ENCODE results near the gene GLB1L3.

DNA sequence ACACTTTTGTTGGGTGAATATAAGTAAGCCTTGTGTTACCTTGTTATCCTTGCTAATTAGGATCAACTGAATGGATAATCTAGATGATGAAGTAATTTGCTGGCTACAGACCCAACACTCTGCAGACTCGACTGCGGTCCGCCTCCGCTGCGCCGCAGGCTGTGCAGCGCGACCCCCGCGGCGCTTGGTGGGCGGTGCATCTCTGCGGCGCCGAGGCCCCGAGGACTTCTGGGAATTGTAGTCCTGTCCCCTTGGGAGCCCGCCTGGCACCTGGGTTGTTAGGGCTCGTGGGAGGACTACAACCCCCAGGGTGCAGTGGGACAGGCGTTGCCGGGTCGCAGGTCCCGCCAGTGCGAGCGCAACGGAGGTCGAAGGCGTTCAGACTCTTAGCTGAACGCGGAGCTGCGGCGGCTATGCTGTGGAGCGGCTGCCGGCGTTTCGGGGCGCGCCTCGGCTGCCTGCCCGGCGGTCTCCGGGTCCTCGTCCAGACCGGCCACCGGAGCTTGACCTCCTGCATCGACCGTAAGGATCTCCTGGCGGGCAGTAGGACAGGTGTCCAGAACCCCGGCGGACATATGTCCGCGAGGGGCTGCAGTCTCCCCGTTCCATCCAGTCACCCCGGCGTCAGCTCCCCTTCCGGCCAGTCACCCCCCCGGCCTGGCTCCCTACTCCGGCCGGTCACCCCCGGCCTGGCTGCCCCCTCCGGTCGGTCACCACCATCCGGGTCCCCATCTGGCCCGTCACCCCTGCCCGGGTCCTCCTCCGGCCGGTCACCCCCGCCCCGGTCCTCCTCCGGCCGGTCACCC, 22.8 kb upstream of the GLB1L3 start, which contains the start of the genes ACAD8 and THYN1:
- TF ChIP-seq, protein P1, sequence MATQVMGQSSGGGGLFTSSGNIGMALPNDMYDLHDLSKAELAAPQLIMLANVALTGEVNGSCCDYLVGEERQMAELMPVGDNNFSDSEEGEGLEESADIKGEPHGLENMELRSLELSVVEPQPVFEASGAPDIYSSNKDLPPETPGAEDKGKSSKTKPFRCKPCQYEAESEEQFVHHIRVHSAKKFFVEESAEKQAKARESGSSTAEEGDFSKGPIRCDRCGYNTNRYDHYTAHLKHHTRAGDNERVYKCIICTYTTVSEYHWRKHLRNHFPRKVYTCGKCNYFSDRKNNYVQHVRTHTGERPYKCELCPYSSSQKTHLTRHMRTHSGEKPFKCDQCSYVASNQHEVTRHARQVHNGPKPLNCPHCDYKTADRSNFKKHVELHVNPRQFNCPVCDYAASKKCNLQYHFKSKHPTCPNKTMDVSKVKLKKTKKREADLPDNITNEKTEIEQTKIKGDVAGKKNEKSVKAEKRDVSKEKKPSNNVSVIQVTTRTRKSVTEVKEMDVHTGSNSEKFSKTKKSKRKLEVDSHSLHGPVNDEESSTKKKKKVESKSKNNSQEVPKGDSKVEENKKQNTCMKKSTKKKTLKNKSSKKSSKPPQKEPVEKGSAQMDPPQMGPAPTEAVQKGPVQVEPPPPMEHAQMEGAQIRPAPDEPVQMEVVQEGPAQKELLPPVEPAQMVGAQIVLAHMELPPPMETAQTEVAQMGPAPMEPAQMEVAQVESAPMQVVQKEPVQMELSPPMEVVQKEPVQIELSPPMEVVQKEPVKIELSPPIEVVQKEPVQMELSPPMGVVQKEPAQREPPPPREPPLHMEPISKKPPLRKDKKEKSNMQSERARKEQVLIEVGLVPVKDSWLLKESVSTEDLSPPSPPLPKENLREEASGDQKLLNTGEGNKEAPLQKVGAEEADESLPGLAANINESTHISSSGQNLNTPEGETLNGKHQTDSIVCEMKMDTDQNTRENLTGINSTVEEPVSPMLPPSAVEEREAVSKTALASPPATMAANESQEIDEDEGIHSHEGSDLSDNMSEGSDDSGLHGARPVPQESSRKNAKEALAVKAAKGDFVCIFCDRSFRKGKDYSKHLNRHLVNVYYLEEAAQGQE (IDR thresholded peaks at IDR 0.05; ENCODE audit: low read depth) = no peak
- TF ChIP-seq POLR2AphosphoS5 (IDR thresholded peaks at IDR 0.05; ENCODE audit: low read depth, low read length) (peak; percentile 92), EZH2 (IDR thresholded peaks at IDR 0.05) (no peak), EZH2phosphoT487 (IDR thresholded peaks at IDR 0.05; ENCODE audit: borderline replicate concordance) (no peak), SP1 (IDR thresholded peaks at IDR 0.05; ENCODE audit: low read depth) (peak; percentile 85), RAD21 (IDR thresholded peaks at IDR 0.05; ENCODE audit: low read depth) (no peak), SRF (IDR thresholded peaks at IDR 0.05; ENCODE audit: low read depth) (no peak), SIN3A (IDR thresholded peaks at IDR 0.05; ENCODE audit: low read depth) (peak; percentile 62; the same call in 1 of the 2 replicates)
- TF ChIP-seq, protein P2, sequence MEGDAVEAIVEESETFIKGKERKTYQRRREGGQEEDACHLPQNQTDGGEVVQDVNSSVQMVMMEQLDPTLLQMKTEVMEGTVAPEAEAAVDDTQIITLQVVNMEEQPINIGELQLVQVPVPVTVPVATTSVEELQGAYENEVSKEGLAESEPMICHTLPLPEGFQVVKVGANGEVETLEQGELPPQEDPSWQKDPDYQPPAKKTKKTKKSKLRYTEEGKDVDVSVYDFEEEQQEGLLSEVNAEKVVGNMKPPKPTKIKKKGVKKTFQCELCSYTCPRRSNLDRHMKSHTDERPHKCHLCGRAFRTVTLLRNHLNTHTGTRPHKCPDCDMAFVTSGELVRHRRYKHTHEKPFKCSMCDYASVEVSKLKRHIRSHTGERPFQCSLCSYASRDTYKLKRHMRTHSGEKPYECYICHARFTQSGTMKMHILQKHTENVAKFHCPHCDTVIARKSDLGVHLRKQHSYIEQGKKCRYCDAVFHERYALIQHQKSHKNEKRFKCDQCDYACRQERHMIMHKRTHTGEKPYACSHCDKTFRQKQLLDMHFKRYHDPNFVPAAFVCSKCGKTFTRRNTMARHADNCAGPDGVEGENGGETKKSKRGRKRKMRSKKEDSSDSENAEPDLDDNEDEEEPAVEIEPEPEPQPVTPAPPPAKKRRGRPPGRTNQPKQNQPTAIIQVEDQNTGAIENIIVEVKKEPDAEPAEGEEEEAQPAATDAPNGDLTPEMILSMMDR (IDR thresholded peaks at IDR 0.05 in 2 of 3, conservative IDR thresholded peaks at IDR 0.05 in 1 of 3; ENCODE audit: borderline replicate concordance in 1 of 3, insufficient read depth in 1 of 3, low read depth in 2 of 3, low read length in 2 of 3) = no peak
